K562 (cell line): ENCODE results near the gene XKR7.

Source experiments
- CTCF ChIP-seq, 3 experiments: IDR thresholded peaks in 2 of 3; conservative IDR thresholded peaks in 1 of 3; 2 replicates each; pipeline ENCODE4 v1.5.1; 2011 to 2012; ENCODE audit warnings: low read length in 3 of 3, mild to moderate bottlenecking in 3 of 3, control low read depth in 2 of 3, improper control_type of control experiment in 1 of 3, inconsistent platforms in 1 of 3, low read depth in 1 of 3, mixed read lengths in 1 of 3, moderate library complexity in 1 of 3; ENCODE audit not compliant: insufficient read depth in 2 of 3
- ETV6 ChIP-seq, 3 experiments: fragments of 150-350 bp in 1 of 3; sonication (generic) in 1 of 3; formaldehyde crosslinking in 1 of 3; IDR thresholded peaks; 2 replicates each; pipeline versions ENCODE4 v1.6.1 to v1.8.0; 2014 to 2022; ENCODE audit warnings: borderline replicate concordance in 2 of 3, low read depth in 2 of 3, antibody characterized with exemption in 1 of 3, low read length in 1 of 3, mild to moderate bottlenecking in 1 of 3, missing genetic modification reagents in 1 of 3
- FOXA1 ChIP-seq: fragments of 450-650 bp; IDR thresholded peaks from 2 replicates; pipeline ENCODE4 v1.6.1; 2016; ENCODE audit warnings: mild to moderate bottlenecking, borderline replicate concordance
- MCM2 ChIP-seq: fragments of 450-650 bp; IDR thresholded peaks from 2 replicates; pipeline ENCODE4 v1.6.1; 2017; ENCODE audit warnings: low read depth, mild to moderate bottlenecking
- POLR2A ChIP-seq: fragments of 450-650 bp; conservative IDR thresholded peaks from 2 replicates; pipeline ENCODE4 v1.6.1; 2016

GRCh38 chr20:31954500-31954899 lies 13.5 kb upstream of the XKR7 start:
- no peak for TF ChIP-seq POLR2A
- no peak for TF ChIP-seq CTCF (IDR thresholded peaks at IDR 0.05 in 2 of 3, conservative IDR thresholded peaks at IDR 0.05 in 1 of 3; ENCODE audit: insufficient read depth in 2 of 3, low read depth in 1 of 3, low read length in 3 of 3)
- no peak for TF ChIP-seq FOXA1
- TF ChIP-seq MCM2, result no peak
- no peak for TF ChIP-seq ETV6 (IDR thresholded peaks at IDR 0.05; ENCODE audit: borderline replicate concordance in 1 of 2, low read depth in 2 of 2, low read length in 1 of 2)
- no peak for TF ChIP-seq ETV6 (CRISPR knock-in tag; IDR thresholded peaks at IDR 0.05; ENCODE audit: borderline replicate concordance)
